Breast epithelium (tissue), 3 donors: Measurements from ENCODE around the gene CLN6.

ENCODE experiments used
- POLR2AphosphoS5 ChIP-seq, 3 donors: sonication (generic); formaldehyde crosslinking; IDR thresholded peaks; one replicate each; pipeline ENCODE4 v1.6.1; 2017; ENCODE audit warnings: antibody characterized with exemption in 3 of 3
- TF ChIP-seq, protein P1 (sequence below), 3 donors: fragments of 450-650 bp; IDR thresholded peaks; one replicate each; pipeline ENCODE4 v1.5.1; 2016 to 2017; ENCODE audit warnings: antibody characterized with exemption in 3 of 3, mild to moderate bottlenecking in 3 of 3, moderate library complexity in 3 of 3

DNA sequence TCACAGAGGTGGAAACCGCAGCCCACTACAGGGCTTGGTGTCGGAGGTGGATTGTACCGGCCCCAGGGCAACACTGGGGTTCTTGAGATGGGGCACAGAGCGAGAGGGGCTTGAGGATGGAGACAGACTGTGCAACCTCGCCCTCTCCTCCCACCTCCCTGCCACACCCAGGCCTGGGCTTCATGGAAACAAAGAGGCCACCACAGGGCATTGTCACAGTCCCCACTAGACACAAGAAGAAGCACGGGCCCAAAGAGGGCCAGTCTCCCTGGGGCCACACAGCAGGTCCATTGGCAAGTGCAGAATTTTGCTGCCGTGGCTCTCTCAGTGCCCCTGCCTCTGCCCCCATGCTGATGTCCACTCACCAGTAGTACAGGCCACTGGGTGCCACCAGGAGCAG is 20.3 kb downstream of the CLN6 start:
- TF ChIP-seq, protein P1, sequence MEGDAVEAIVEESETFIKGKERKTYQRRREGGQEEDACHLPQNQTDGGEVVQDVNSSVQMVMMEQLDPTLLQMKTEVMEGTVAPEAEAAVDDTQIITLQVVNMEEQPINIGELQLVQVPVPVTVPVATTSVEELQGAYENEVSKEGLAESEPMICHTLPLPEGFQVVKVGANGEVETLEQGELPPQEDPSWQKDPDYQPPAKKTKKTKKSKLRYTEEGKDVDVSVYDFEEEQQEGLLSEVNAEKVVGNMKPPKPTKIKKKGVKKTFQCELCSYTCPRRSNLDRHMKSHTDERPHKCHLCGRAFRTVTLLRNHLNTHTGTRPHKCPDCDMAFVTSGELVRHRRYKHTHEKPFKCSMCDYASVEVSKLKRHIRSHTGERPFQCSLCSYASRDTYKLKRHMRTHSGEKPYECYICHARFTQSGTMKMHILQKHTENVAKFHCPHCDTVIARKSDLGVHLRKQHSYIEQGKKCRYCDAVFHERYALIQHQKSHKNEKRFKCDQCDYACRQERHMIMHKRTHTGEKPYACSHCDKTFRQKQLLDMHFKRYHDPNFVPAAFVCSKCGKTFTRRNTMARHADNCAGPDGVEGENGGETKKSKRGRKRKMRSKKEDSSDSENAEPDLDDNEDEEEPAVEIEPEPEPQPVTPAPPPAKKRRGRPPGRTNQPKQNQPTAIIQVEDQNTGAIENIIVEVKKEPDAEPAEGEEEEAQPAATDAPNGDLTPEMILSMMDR (IDR thresholded peaks at IDR 0.05), result no peak
- no peak for TF ChIP-seq POLR2AphosphoS5 (IDR thresholded peaks at IDR 0.05)
